Gastrocnemius medialis (tissue), 4 donors: ENCODE measurements around the gene IKZF4. TPM values are rescaled to one million over a fixed set of nuclear protein-coding genes. Genes with fewer than 3 reads are reported as not detected.
A peak's percentile ranks its signal among the peaks of the same experiment; 100 is the strongest.

ENCODE experiments used
- ATAC-seq, 2 donors: fragments of 150-250 bp; one replicate each; pipeline ENCODE4 v1.9.1; 2016
- DNase-seq, 2 donors: peaks; one replicate each; pipeline ENCODE4 v3.0.0-alpha.2; 2019
- H3K27ac ChIP-seq, 4 donors: fragments of 200-600 bp; sonication (generic); 1 replicate in 1 of 4; 2 replicates in 3 of 4; pipeline ENCODE4 v1.5.1; 2016 to 2018; ENCODE audit warnings: mild to moderate bottlenecking in 2 of 4, moderate library complexity in 1 of 4
- H3K27me3 ChIP-seq, 3 donors: fragments of 200-600 bp; sonication (generic) in 2 of 3; 1 replicate in 1 of 3; 2 replicates in 2 of 3; pipeline versions ENCODE4 v1.5.1 to v1.6.0; 2016 to 2019; ENCODE audit warnings: mild to moderate bottlenecking in 1 of 3, moderate library complexity in 1 of 3
- H3K36me3 ChIP-seq, 2 donors: fragments of 200-600 bp; sonication (generic) in 1 of 2; one replicate each; pipeline ENCODE4 v1.5.1; 2017 to 2018
- H3K4me1 ChIP-seq, 2 donors: fragments of 200-600 bp; sonication (generic) in 1 of 2; one replicate each; pipeline ENCODE4 v1.5.1; 2016 to 2017; ENCODE audit warnings: mild to moderate bottlenecking in 2 of 2
- H3K4me3 ChIP-seq, 4 donors: fragments of 200-600 bp; sonication (generic) in 3 of 4; 1 replicate in 1 of 4; 2 replicates in 3 of 4; pipeline ENCODE4 v1.5.1; 2016 to 2019; ENCODE audit warnings: mild to moderate bottlenecking in 2 of 4
- H3K9me3 ChIP-seq, 3 donors: fragments of 200-600 bp; sonication (generic) in 2 of 3; 1 replicate in 1 of 3; 2 replicates in 2 of 3; pipeline ENCODE4 v1.5.1; 2016 to 2019
- POLR2A ChIP-seq, 2 donors: fragments of 450-650 bp; IDR thresholded peaks; one replicate each; pipeline ENCODE4 v1.6.1; 2017; ENCODE audit warnings: antibody characterized with exemption in 2 of 2, mild to moderate bottlenecking in 2 of 2, moderate library complexity in 2 of 2
- in situ Hi-C, 4 donors: fragments of 200-750 bp; cut with MboI; loops; one replicate each; pipeline versions ENCODE4 v1.15.0 to v1.8.0; 2017; ENCODE audit warnings: low sequenced_read_pairs in 4 of 4
- intact Hi-C: fragments of 100-400 bp; cut with DNase I; formaldehyde crosslinking; loops from one replicate; pipeline ENCODE4 v1.15.1; 2023; ENCODE audit warnings: low total_unique reads
- total RNA-seq, 4 donors: library from RNA; depleted of rRNA; stranded (reverse); fragments of >200 nt; gene quantifications; one replicate each; pipeline versions ENCODE4 v1.1.0 to v1.2.3, GENCODE V29; 2016
- TF ChIP-seq, protein P1 (sequence below), 5 experiments: fragments of 450-650 bp in 3 of 5; fragments of 200-600 bp in 2 of 5; sonication (generic) in 2 of 5; IDR thresholded peaks in 4 of 5; conservative IDR thresholded peaks in 1 of 5; 1 replicate in 4 of 5; 2 replicates in 1 of 5; pipeline ENCODE4 v1.5.1; 2016 to 2019; ENCODE audit warnings: antibody characterized with exemption in 5 of 5, mild to moderate bottlenecking in 3 of 5, moderate library complexity in 3 of 5

The IKZF4 gene
- total RNA-seq, 4 donors from 2014 or later = 4.0 to 6.3 (median 5.6) TPM

DNA sequence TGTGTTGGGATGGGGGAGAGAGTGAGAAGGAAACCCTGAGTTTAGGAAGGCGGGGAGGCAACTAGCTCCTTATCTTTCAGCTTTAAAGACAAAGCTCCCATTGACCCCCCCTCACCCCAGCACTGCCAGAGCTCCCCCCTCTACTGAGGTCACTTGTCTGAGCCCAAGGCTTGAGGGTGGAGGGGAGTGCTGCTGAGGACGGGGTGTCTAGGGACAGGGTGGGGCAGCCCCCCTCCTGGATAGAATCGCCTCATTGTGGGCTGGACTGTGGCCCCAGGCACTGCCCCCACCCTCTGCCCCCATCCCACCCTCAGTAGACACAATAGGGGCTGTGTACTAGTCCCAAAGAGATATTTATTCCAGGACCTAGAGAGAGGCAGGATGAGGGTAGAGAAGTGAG, 62.1 kb downstream of the IKZF4 start:
- Histone ChIP-seq H3K27me3 (peaks cover 10 to 24% (median 12%) of the 10 kb centered on the region in 3 donors), H3K9me3 (no peaks in the 10 kb centered on the region), H3K4me3 (no peak overlapping the region), H3K27ac (no peak overlapping the region), H3K4me1 (peaks cover 3 to 19% of the 10 kb centered on the region in 2 donors), H3K36me3 (no peaks in the 10 kb centered on the region)
- DNase-seq (no peak), ATAC-seq (no peak)
- TF ChIP-seq, protein P1, sequence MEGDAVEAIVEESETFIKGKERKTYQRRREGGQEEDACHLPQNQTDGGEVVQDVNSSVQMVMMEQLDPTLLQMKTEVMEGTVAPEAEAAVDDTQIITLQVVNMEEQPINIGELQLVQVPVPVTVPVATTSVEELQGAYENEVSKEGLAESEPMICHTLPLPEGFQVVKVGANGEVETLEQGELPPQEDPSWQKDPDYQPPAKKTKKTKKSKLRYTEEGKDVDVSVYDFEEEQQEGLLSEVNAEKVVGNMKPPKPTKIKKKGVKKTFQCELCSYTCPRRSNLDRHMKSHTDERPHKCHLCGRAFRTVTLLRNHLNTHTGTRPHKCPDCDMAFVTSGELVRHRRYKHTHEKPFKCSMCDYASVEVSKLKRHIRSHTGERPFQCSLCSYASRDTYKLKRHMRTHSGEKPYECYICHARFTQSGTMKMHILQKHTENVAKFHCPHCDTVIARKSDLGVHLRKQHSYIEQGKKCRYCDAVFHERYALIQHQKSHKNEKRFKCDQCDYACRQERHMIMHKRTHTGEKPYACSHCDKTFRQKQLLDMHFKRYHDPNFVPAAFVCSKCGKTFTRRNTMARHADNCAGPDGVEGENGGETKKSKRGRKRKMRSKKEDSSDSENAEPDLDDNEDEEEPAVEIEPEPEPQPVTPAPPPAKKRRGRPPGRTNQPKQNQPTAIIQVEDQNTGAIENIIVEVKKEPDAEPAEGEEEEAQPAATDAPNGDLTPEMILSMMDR (IDR thresholded peaks at IDR 0.05 in 4 of 5, conservative IDR thresholded peaks at IDR 0.05 in 1 of 5) = no peak
- no peak for TF ChIP-seq POLR2A (IDR thresholded peaks at IDR 0.05)
- in situ Hi-C loops (no loop called here), intact Hi-C loops (no loop called here)

DNA sequence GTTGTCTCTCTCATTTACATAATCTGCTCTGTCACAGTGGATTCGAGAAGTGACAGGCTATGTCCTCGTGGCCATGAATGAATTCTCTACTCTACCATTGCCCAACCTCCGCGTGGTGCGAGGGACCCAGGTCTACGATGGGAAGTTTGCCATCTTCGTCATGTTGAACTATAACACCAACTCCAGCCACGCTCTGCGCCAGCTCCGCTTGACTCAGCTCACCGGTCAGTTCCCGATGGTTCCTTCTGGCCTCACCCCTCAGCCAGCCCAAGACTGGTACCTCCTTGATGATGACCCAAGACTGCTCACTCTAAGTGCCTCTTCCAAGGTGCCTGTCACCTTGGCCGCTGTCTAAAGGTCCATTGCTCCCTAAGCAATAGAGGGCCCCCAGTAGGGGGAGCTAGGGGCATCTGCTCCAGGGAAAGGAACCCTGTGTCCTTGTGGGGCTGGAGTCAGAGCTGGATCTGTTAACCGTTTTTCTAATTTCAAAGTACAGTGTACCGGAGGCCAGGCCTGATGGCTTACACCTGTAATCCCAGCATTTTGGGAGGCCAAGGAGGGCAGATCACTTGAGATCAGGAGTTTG, 64.2 kb downstream of the IKZF4 start:
- intact Hi-C loops = no loop called here
- TF ChIP-seq, protein P1 (IDR thresholded peaks at IDR 0.05 in 4 of 5, conservative IDR thresholded peaks at IDR 0.05 in 1 of 5) = no peak
- TF ChIP-seq POLR2A (IDR thresholded peaks at IDR 0.05) = no peak
- H3K4me3 ChIP-seq = no peak overlapping the region
- ATAC-seq (no peak), DNase-seq (no peak)
- peaks cover 8 to 14% (median 10%) of the 10 kb centered on the region in 3 donors for H3K27me3 ChIP-seq
- peaks cover 0 to 3% of the 10 kb centered on the region in 2 donors for H3K4me1 ChIP-seq
- in situ Hi-C loops = no loop called here
- no peaks in the 10 kb centered on the region for H3K36me3 ChIP-seq
- no peak overlapping the region for H3K27ac ChIP-seq
- no peaks in the 10 kb centered on the region for H3K9me3 ChIP-seq

DNA sequence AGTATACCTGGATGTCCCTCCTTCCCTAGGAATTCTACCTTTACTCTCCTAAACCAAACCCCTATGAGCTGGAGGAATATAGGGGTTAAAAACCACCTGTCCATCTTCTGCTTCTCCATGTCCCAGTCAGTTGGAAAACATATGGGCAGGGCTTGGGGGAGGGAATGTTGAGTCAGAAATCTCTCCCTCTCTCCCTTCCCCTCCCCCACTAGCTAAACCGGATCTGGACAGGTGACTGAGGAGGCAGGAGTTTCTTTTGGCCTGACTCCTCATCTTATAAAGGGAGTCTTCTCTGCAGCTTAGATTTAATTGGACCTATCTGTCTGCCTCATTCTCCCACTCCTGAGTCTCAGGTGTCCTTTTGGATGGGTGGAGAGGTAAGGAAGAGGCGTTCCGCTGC, 65.3 kb downstream of the IKZF4 start:
- H3K4me3 ChIP-seq = no peak overlapping the region
- TF ChIP-seq, protein P1 (IDR thresholded peaks at IDR 0.05 in 4 of 5, conservative IDR thresholded peaks at IDR 0.05 in 1 of 5) = no peak
- no peak for TF ChIP-seq POLR2A (IDR thresholded peaks at IDR 0.05)
- no peak for ATAC-seq
- H3K27me3 ChIP-seq = peaks cover 0 to 3% (median 0%) of the 10 kb centered on the region in 3 donors
- no peaks in the 10 kb centered on the region for H3K36me3 ChIP-seq
- H3K4me1 ChIP-seq = no peaks in the 10 kb centered on the region
- H3K27ac ChIP-seq = no peak overlapping the region
- H3K9me3 ChIP-seq = no peaks in the 10 kb centered on the region
- no peak for DNase-seq
- intact Hi-C loops = no loop called here
- in situ Hi-C loops = no loop called here

DNA sequence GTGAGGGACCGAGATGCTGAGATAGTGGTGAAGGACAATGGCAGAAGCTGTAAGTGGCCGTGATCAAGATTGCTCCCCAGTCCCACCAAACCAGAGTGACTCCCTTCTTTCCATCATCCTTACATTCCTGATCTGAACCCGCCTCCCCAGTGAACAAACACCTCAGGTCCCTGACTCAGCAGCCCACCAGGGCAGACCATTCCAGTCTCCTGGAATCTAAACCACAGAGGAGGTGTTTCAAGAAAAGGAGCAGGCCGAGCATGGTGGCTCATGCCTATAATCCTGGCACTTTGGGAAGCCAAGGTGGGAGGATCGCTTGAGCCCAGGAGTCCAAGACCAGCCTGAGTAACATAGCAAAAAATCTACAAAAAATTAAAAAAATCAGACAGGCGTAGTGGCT, 65.8 kb downstream of the IKZF4 start:
- TF ChIP-seq, protein P1 (IDR thresholded peaks at IDR 0.05 in 4 of 5, conservative IDR thresholded peaks at IDR 0.05 in 1 of 5) = no peak
- TF ChIP-seq POLR2A (IDR thresholded peaks at IDR 0.05) = no peak
- Histone ChIP-seq H3K36me3 (no peaks in the 10 kb centered on the region), H3K9me3 (no peaks in the 10 kb centered on the region), H3K27me3 (no peaks in the 10 kb centered on the region), H3K4me1 (no peaks in the 10 kb centered on the region), H3K4me3 (no peak overlapping the region), H3K27ac (no peak overlapping the region)
- intact Hi-C loops (no loop called here), in situ Hi-C loops (no loop called here)
- DNase-seq (no peak), ATAC-seq (no peak)

DNA sequence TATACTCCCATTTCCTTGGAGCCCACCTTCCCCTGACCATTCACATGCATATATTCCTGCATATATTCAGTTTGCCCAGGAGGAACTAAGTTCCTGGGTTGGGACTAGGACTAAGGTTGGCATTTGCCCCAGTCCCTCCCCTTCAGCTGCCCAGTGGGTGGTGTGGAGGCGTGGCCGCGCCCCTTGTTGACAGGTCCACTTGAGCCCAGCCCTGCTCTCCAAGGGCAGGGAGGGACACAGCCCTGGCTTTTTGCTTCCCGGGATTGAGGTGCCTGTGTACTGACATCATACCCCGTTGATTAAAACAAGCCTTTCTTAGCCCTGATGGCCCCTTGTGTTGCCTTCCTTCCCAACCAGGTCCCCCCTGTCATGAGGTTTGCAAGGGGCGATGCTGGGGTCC, 66.4 kb downstream of the IKZF4 start:
- in situ Hi-C loops = no loop called here
- TF ChIP-seq, protein P1 (IDR thresholded peaks at IDR 0.05 in 4 of 5, conservative IDR thresholded peaks at IDR 0.05 in 1 of 5) = no peak
- TF ChIP-seq POLR2A (IDR thresholded peaks at IDR 0.05) = no peak
- intact Hi-C loops = no loop called here

More for the DNA sequence above, 66.4 kb downstream of the IKZF4 start:
- ATAC-seq (peak in 1 of 2 donors; percentile 51), DNase-seq (peak in 1 of 2 donors; percentile 48)
- Histone ChIP-seq H3K36me3 (no peaks in the 10 kb centered on the region), H3K4me3 (no peak overlapping the region), H3K4me1 (no peaks in the 10 kb centered on the region), H3K27me3 (no peaks in the 10 kb centered on the region), H3K9me3 (no peaks in the 10 kb centered on the region), H3K27ac (no peak overlapping the region)
